Glomerular endothelial cell (primary cell): ENCODE results near the gene ADIPOR2. TPM values are rescaled to one million over a fixed set of nuclear protein-coding genes. Genes with fewer than 3 reads are reported as not detected.

ENCODE experiments used
- DNase-seq: peaks from one replicate; pipeline ENCODE4 v3.0.0-alpha.2; 2011; ENCODE audit warnings: low read depth, low spot score; ENCODE audit errors: extremely low read depth
- total RNA-seq: library from RNA; depleted of rRNA; stranded (reverse); fragments of >200 nt; gene quantifications from 2 replicates; pipeline ENCODE4 v1.2.3, GENCODE V29; 2015

ADIPOR2 gene
- total RNA-seq, 1 donor from 2014 or later = 38.2 TPM

GRCh38 chr12:1826867-1827705 lies 136.2 kb downstream of the ADIPOR2 start:
- no peak for DNase-seq

GRCh38 chr12:1827826-1828805 lies 137.2 kb downstream of the ADIPOR2 start:
- DNase-seq = no peak

DNA sequence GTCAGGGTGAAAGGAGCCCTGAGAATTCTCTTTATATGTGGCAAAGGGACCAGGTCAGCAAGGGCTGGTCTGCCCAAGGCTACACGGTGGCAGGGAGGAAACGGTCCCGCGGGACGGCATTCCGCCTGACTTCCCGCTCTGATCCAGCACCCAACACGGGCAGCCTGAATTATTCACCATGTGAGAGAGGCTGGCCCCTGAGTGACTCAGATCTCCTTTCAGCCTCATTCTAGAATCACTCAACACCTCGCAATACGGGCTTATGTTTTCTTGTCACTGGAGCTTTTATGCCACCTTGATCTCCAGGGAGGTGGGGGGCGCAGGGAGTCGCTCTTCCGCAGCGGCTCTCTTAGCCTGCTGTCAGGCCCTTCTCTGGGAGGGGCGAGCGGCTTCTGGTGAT lies 138.0 kb downstream of the ADIPOR2 start:
- DNase-seq = no peak

- no peak for DNase-seq
Observed at GRCh38 chr12:1829306-1829900, 138.5 kb downstream of the ADIPOR2 start.

DNA sequence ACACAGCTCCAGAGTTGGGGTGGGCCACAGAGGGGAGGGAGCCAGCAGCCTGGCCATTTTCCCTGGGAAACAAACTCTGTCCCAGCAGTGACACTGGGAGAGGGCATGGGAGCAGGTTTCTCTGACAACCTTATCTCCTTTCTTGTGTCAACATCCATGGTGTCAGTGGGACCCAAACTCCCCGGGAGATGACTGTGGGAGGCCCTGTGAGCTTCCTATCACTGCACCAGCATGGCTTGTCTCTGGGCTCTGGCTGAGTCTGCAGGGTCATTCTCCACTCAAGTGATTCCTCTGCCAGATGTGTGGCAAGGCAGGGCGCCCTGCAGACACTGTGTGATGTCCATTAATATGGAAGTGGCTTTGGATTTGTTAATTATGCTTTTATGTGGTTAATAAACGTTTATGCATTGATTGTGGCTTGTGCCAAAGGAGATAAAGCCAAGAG lies 139.6 kb downstream of the ADIPOR2 start:
- DNase-seq = no peak

DNA sequence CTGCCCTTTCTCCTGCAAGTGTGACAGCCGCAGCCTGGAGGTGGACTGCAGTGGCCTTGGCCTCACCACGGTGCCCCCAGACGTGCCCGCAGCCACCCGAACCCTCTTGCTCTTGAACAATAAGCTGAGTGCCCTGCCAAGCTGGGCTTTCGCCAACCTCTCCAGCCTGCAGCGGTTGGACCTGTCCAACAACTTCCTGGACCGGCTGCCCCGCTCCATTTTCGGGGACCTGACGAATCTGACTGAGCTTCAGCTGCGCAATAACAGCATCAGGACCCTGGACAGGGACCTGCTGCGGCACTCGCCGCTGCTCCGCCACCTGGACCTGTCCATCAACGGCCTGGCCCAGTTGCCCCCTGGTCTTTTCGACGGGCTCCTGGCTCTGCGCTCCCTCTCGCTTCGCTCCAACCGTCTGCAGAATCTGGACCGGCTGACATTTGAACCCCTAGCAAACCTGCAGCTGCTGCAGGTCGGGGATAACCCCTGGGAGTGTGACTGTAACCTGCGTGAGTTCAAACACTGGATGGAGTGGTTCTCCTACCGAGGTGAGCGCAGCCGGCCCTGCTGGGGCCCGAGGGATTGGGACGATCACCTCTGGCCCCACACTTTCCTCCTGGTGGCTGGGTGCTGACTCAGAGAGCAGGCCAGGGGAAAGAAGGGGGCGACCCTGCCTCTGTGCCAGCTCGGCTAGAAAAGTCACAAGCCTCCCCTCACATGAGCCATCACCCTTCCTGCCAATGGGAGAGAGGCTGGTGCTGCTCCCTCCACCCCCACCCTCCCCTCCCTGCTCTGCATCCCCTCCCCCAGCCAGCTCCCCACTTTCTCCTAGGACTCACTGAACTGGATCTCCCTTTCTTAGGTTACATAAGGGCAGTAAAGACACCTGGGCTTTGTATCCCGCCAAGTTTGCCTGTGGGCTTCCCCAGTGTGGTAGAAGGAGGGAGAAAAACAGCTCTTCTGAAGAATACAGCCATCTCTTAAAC lies 140.4 kb downstream of the ADIPOR2 start:
- DNase-seq = no peak

DNA sequence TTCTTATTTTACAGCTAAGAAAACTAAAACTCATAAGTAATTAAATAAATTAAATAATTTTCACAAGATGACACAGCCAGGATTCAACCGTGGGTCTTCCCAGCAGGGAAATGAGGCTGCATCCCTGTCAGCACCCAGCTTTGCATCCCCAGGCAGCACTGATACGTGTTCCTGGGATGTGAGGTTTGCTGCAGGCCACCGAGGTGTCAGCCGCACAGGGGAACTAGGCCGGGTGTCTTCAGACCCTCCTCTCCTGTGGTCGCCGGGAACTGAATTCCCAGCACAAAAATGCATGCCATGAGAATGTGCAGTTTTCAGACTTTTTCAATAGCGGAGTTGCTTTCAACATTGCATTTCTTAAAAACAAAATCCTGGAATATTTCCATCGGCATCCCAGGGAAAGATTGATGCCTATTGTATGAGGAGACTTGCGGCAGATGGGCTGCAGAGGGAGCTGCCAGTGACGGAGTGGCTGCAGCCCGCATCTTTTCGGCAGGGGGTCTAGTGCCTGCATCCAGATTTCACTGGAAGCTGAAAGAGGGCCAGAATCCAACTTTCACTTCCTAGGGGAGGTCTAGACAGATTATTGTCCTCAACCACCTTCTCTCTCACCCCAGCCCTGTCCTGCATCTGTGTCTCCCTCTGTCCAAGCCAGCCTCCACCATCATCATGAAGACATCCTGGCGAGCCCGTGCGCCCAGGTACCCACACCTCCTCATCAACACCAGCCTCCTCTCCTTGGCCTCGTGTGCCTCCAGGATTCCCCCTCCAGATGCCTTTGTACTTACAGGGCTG lies 142.1 kb downstream of the ADIPOR2 start:
- no peak for DNase-seq

DNA sequence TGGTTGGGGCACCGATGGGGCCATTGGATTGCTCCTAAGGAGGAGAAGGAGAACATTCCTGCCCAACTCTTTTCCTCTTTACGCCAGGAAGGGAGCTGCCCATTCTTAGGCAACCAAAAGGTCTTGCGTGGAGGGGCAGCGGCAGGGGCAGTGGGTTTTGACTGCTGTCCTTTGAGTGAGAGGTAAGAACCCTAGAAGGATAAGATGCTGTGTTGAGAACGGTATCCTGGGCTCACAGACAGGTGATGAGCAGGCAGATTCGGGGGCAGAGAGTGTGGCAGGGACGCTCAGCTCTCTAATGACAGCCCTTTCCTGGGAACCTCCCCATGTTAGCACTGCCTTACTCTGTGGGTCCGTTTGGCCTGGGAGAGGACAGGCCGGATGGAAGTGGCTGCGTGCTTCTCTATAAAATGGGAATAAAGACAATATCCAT lies 142.7 kb downstream of the ADIPOR2 start:
- no peak for DNase-seq

DNA sequence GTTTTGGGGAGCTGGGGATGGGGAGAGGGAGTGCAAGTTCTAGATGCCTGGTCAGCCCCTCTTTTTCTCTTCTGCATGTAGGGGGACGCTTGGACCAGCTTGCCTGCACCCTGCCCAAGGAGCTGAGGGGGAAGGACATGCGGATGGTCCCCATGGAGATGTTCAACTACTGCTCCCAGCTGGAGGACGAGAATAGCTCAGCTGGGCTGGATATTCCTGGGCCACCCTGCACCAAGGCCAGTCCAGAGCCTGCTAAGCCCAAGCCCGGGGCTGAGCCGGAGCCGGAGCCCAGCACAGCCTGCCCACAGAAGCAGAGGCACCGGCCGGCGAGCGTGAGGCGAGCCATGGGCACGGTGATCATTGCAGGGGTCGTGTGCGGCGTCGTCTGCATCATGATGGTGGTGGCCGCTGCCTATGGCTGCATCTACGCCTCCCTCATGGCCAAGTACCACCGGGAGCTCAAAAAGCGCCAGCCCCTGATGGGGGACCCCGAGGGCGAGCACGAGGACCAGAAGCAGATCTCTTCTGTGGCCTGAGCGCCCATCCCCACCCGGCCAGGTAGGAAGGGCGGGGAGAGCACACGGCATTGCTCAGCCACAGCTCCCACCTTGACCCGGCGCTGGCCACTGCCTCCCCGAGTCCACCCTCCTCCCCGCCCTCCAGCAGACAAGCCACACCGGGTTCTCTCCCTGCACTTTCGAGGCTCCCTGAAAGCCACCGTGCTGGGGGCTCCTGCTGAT lies 143.5 kb downstream of the ADIPOR2 start:
- no peak for DNase-seq

DNA sequence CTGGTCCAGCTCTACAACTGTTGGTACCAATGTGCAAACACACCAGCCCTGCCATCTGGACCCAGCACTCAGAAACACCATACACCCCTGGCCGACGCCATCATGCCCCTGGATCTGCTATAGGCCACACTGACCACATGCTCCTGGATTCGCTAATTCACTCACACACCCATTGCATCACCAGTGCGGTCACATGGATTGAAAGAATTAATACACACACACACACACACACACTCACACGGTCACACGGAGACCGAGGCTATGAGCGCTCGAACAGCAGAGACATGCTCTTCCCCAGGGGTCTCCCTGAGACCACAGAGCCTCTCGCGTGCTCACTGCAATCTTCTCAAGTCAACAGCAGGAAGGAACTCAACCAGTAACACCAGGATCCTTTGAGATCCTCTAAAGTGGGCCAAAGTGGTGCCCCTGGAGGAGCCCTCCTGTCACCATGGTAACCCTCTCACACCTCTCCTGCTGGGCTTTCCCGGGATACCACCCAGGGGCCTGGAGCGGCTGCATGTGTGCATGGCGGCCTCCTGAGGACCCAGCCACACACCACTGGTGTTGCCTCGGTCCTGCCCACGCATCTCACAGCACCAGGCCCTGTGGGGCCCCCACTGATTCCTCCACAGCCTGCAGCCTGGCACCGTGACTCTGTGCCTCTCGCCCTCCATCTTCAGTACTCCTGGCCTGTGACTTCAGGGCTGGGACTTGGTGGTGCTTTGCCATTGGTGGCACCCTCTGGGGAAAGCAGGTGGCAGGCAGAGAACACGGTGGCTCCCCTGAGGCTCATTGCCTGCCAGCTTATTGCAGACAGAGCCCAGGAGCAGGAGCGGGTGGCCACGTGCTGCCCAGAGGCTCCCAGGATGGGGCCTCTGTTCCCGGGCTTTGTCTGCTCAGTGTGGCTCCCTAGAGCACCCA lies 144.6 kb downstream of the ADIPOR2 start:
- DNase-seq = no peak

- DNase-seq = no peak
Observed at GRCh38 chr12:1836241-1836803, 145.5 kb downstream of the ADIPOR2 start.

DNA sequence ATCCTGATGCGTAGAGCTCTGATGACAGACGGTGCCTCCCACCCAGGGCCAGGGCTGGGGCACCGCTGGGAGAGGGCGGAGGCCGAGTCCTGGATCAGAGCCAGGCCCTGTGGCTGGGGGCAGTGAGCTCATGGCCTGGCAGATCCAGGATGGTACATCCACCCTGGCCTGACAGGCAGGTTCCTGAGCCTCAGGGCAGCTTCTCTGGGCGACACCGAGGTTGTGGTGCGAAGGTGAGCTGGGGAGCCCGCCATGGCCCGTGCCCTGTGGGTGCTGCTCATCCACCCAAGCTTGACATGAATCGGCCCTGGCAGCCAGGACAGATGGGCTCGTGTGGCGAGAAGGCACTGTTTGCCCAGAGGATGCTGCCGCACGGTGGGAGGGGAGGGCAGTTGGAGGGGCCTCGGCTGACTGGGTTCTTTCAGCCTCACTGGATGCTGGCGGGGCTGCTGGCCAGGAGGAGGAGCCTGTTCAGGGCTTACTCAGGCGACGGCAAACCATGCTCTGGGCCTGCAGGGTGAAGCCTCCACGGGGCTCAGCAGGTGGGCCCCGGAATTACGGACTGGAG lies 146.1 kb downstream of the ADIPOR2 start:
- DNase-seq = no peak

- no peak for DNase-seq
Observed at GRCh38 chr12:1837541-1838204, 146.8 kb downstream of the ADIPOR2 start.
